HCT116 (cell line): ENCODE measurements around the gene C11orf21.

Experiments
- ATF3 ChIP-seq: IDR thresholded peaks from 2 replicates; pipeline ENCODE4 v1.6.1; 2012
- CTCF ChIP-seq, 3 experiments: fragments of 200-600 bp in 1 of 3; sonication (generic) in 1 of 3; IDR thresholded peaks in 2 of 3; conservative IDR thresholded peaks in 1 of 3; 2 replicates each; pipeline ENCODE4 v1.5.1; 2012 to 2017; ENCODE audit warnings: low read depth in 2 of 3, low read length in 2 of 3, antibody characterized with exemption in 1 of 3, borderline replicate concordance in 1 of 3, control low read depth in 1 of 3, mild to moderate bottlenecking in 1 of 3, mixed read lengths in 1 of 3, mixed run types in 1 of 3, moderate library complexity in 1 of 3; ENCODE audit not compliant: insufficient read depth in 1 of 3
- FOSL1 ChIP-seq: IDR thresholded peaks from 2 replicates; pipeline ENCODE4 v1.6.1; 2012; ENCODE audit warnings: low read depth
- JUND ChIP-seq: IDR thresholded peaks from 2 replicates; pipeline ENCODE4 v1.6.1; 2012
- POLR2A ChIP-seq: IDR thresholded peaks from 2 replicates; pipeline ENCODE4 v1.7.0; 2011; ENCODE audit warnings: borderline replicate concordance; ENCODE audit not compliant: insufficient read depth, insufficient read length; ENCODE audit errors: extremely low read depth
- POLR2AphosphoS5 ChIP-seq: IDR thresholded peaks from 2 replicates; pipeline ENCODE4 v1.6.1; 2011; ENCODE audit warnings: mild to moderate bottlenecking, low read depth, low read length, moderate library complexity
- RAD21 ChIP-seq: IDR thresholded peaks from 2 replicates; pipeline ENCODE4 v1.6.1; 2012; ENCODE audit warnings: low read depth, mild to moderate bottlenecking
- SP1 ChIP-seq: IDR thresholded peaks from 2 replicates; pipeline ENCODE4 v1.6.1; 2012; ENCODE audit warnings: low read depth
- TCF7L2 ChIP-seq: IDR thresholded peaks from 2 replicates; pipeline ENCODE4 v1.7.0; 2011; ENCODE audit warnings: borderline replicate concordance, inconsistent platforms; ENCODE audit not compliant: insufficient read depth, insufficient read length; ENCODE audit errors: extremely low read depth

GRCh38 chr11:2347308-2347830 lies 45.7 kb upstream of the C11orf21 start:
- TF ChIP-seq RAD21 (no peak), SP1 (no peak), JUND (no peak), CTCF (IDR thresholded peaks at IDR 0.05 in 2 of 3, conservative IDR thresholded peaks at IDR 0.05 in 1 of 3; ENCODE audit: borderline replicate concordance in 1 of 3, insufficient read depth in 1 of 3, low read depth in 2 of 3, low read length in 2 of 3) (no peak), POLR2A (no peak), FOSL1 (no peak), ATF3 (no peak), TCF7L2 (no peak), POLR2AphosphoS5 (no peak)
